ENCODE results near the gene HES6.

The HES6 gene

DNA sequence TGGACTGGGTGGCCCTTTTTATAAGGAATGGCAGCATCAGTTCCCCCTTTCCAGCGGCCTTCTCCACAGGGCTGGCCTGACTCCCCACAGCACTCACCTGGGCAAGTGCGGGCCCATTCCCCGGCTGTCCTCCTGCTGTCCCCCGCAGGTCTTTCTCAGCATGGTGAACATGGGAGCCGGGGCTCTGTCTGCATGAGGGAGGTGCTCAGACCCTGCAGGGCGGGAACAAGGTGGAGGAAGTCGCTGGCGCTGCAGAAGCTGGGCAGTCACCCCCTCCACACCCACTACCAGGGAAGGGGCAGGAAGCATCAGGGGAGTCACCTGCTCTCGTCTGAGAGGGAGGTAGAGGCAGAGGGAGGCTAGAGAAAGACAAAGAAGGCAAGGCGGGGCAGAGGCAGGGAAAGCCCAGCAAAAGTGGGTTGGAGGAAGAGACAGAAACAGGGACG, 12.2 kb downstream of the HES6 start:
- no peak overlapping the region for H3K4me3 ChIP-seq
- peaks cover 0 to 26% (median 10%) of the 10 kb centered on the region in 4 donors for H3K4me1 ChIP-seq
- intact Hi-C loops (cut with DNase I; ENCODE audit: low total_unique reads): no loop called here
- TF ChIP-seq, protein P1, sequence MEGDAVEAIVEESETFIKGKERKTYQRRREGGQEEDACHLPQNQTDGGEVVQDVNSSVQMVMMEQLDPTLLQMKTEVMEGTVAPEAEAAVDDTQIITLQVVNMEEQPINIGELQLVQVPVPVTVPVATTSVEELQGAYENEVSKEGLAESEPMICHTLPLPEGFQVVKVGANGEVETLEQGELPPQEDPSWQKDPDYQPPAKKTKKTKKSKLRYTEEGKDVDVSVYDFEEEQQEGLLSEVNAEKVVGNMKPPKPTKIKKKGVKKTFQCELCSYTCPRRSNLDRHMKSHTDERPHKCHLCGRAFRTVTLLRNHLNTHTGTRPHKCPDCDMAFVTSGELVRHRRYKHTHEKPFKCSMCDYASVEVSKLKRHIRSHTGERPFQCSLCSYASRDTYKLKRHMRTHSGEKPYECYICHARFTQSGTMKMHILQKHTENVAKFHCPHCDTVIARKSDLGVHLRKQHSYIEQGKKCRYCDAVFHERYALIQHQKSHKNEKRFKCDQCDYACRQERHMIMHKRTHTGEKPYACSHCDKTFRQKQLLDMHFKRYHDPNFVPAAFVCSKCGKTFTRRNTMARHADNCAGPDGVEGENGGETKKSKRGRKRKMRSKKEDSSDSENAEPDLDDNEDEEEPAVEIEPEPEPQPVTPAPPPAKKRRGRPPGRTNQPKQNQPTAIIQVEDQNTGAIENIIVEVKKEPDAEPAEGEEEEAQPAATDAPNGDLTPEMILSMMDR (IDR thresholded peaks at IDR 0.05): no peak
- no peak overlapping the region for H3K27ac ChIP-seq
- no peaks in the 10 kb centered on the region for H3K27me3 ChIP-seq
- no peaks in the 10 kb centered on the region for H3K36me3 ChIP-seq
- no peaks in the 10 kb centered on the region for H3K9me3 ChIP-seq
- DNase-seq: no peak

DNA sequence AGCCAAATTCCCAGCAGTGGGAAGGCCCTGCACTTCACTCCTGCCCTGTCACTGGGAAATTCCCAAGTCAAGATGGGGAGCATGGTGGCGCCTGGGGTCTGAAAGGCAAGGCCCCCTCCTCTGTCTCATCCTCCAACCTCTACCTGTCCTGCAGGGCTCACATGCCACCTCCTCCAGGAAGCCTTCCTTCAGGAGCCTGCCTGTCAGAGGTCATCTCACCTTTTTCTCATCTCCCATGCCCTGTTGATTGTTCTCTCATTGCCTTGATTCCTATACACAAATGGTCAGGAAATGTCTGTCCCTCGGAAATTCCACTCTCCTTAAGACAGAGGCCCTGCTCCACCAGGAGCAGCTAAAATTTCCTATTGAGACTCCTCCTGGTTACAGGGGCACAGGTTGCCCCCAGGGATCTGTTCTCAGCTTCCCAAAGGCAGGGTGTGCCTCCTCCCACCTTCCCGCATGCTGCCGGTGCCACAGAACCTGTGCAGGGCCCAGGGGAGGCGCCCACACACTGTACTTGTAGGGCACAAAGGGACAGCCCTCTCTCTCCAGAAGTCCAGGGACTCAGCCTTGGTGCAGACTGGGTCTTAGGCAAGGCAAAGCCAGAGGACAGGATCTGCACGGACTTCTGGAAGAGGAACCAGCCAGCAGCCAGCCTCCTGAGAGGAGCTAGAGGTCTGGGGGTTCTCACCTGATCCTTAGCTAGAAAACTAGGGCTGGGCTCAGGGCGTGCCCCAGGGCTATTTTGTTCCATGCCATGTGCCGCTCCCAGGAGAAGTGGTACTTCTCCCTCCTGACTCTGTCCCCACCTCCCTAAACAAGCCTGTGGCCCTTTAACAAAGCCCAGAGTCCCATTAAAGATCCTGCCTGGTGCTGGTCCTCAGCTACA, 12.9 kb downstream of the HES6 start:
- Histone ChIP-seq H3K4me1 (peaks cover 0 to 24% (median 8%) of the 10 kb centered on the region in 4 donors), H3K27ac (no peak overlapping the region), H3K9me3 (no peaks in the 10 kb centered on the region), H3K27me3 (no peaks in the 10 kb centered on the region), H3K36me3 (no peaks in the 10 kb centered on the region), H3K4me3 (no peak overlapping the region)
- intact Hi-C loops (cut with DNase I; ENCODE audit: low total_unique reads): no loop called here
- TF ChIP-seq, protein P1 (IDR thresholded peaks at IDR 0.05): no peak
- no peak for DNase-seq

DNA sequence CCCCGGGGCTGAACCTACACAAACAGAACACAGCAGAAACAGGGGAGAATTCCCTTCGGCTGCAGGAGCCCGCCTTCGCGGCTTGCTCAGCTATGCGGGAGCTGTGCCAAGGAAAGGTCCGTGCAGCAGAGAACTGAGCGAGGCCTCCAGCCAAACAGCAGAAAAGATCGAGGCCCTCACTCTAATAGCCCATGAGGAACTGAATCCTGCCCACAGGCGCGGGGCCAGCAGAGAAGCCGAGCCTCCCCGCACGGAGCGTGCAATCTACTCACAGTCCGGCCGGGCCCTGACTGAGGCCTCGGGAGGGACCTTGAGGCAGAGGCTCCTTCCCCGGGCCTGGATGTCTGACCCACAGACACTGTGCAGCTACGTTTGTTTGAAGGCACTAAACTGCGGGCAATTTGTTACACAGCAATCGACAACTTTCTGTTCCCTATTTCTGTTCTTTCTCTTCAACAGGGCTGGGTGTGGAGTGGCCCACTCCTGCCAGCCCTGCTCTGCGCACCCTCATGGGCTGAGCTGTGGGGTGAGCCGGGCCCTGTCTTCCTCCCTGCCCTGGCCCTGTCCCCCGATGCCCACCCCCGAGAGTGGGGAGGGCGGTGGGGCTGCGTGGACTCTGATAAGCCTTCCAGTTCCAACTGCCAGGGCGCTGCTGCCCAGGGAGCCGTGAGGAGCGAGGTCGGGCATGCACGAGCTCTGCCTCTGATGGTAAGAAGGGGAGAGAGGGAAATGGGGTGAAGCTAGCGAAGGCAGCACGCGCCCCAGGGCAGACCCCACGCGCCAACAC, 13.7 kb downstream of the HES6 start:
- no peak for DNase-seq
- H3K27ac ChIP-seq: no peak overlapping the region
- intact Hi-C loops (cut with DNase I; ENCODE audit: low total_unique reads): no loop called here
- TF ChIP-seq, protein P1 (IDR thresholded peaks at IDR 0.05): no peak
- H3K27me3 ChIP-seq: no peaks in the 10 kb centered on the region
- no peak overlapping the region for H3K4me3 ChIP-seq
- H3K4me1 ChIP-seq: peaks cover 0 to 17% (median 5%) of the 10 kb centered on the region in 4 donors
- H3K9me3 ChIP-seq: no peaks in the 10 kb centered on the region
- no peaks in the 10 kb centered on the region for H3K36me3 ChIP-seq

DNA sequence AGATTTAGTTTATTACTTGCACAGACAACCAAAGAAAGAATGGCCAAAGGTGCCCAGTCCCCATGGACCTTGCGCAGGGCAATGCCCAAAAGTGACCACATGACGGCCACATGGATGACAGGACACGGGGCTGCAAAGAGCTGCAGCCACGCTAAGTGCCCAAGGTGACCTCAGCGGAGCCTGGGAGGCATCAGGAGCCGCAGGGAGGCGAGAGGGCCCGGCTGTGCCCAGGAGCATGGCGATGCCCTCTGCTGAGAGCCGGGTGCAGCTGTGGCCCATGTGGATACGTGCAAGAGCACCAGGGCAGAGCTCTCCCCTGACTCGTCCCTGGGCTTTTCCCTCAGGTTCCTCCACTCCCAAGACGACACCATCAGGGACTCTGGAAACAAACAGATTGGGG, 14.7 kb downstream of the HES6 start:
- intact Hi-C loops (cut with DNase I; ENCODE audit: low total_unique reads): no loop called here
- H3K4me1 ChIP-seq: peaks cover 0 to 7% (median 5%) of the 10 kb centered on the region in 4 donors
- H3K36me3 ChIP-seq: no peaks in the 10 kb centered on the region
- H3K27me3 ChIP-seq: no peaks in the 10 kb centered on the region
- TF ChIP-seq, protein P1 (IDR thresholded peaks at IDR 0.05): no peak
- H3K4me3 ChIP-seq: no peak overlapping the region
- no peak overlapping the region for H3K27ac ChIP-seq
- H3K9me3 ChIP-seq: no peaks in the 10 kb centered on the region
- DNase-seq: no peak

DNA sequence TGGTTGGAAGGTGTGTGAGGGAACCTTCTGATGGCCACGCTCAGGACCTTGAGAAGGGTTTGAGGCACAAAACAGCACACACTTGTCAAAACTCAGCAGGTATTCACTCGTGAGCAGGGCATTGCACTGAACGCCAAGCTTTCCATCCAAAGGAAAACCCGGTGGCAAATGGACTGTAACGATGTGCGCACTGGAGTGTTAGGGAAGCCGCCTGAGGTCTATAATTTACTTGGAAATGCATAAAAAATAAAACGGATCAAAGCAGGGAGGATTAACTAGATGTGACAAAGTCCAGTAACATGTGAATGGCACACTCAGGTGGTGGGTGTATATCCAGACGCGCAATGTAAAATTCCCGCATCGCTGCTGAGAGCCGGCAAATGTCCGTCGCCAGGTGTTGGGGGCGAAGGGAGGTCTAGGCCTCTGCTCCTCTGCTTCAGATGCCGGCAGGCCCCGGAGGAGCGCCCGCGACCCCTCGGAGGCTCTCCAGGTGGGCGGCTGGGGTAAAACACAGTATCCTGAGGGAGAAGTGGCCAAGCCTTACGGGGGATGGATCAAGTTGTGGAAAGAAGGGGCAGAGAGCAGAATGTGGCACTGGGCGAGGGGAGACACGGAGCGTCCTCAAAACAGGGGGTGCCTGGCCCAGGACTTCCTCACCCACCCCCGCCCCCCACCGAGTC, 15.3 kb downstream of the HES6 start:
- Histone ChIP-seq H3K9me3 (no peaks in the 10 kb centered on the region), H3K4me1 (peaks cover 0 to 7% (median 5%) of the 10 kb centered on the region in 4 donors), H3K4me3 (no peak overlapping the region), H3K36me3 (no peaks in the 10 kb centered on the region), H3K27me3 (no peaks in the 10 kb centered on the region), H3K27ac (no peak overlapping the region)
- intact Hi-C loops (cut with DNase I; ENCODE audit: low total_unique reads): no loop called here
- DNase-seq: no peak
- TF ChIP-seq, protein P1 (IDR thresholded peaks at IDR 0.05): no peak
